GM19463 (cell line): ENCODE data around the gene KCNA3.

Experiments
- ATAC-seq: cut with Tn5 transposase; IDR thresholded peaks from one replicate; pipeline ENCODE4 v1.9.1; 2021; ENCODE audit warnings: mild to moderate bottlenecking, moderate library complexity; ENCODE audit not compliant: unreplicated experiment

KCNA3 gene

GRCh38 chr1:110674337-110675059, at the start of gene KCNA3:
Gene KCNA3 (minus strand): TSS chr1:110674940. CDS start chr1:110674809, 131 bp downstream.
- ATAC-seq: no peak

- ATAC-seq: no peak
Measured at GRCh38 chr1:110722807-110723206, 48.1 kb upstream of the KCNA3 start.

- no peak for ATAC-seq
Measured at GRCh38 chr1:110719908-110720307, 45.2 kb upstream of the KCNA3 start.

DNA sequence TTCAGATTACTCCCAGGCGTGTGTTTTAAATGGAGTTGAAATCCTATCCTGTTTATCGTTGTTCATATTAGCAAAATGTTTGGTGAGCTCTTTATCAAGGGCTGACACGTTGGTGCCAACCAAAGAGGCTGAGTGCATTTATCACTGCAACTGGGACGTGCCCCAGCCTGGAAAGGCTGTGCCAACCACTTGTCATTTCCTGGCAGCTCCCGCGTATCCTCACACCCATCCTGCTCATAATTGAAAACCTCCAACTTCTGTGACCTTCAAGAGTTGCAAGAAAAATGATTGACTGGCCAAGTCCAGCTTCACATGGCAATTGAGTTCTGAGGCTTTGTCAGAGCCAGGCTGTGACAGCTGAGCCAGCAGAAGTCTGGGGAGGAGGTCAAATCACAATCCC, 43.7 kb upstream of the KCNA3 start:
- ATAC-seq: no peak

DNA sequence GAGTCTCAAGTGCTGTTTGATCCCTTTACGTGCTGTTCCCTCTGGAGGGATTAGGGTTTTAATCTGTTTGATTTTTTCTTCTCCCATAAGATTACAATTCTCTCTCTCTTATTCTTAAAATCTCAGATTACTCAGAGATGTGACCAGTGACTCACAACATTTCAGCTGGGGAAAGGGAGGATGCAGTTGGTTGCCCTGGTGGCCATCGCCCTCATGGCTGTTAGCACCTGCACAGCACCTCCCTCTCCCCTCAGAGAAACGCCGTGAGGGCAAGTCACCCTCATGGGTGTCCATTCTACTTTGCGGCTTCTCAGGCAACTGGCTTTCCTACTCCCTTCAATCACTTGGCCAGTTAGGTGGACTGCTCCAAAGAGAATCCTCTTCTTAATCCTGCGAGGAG, 42.4 kb upstream of the KCNA3 start:
- no peak for ATAC-seq

GRCh38 chr1:110714374-110714995, 39.7 kb upstream of the KCNA3 start:
- ATAC-seq: no peak

GRCh38 chr1:110713221-110713620, 38.5 kb upstream of the KCNA3 start:
- ATAC-seq: no peak

DNA sequence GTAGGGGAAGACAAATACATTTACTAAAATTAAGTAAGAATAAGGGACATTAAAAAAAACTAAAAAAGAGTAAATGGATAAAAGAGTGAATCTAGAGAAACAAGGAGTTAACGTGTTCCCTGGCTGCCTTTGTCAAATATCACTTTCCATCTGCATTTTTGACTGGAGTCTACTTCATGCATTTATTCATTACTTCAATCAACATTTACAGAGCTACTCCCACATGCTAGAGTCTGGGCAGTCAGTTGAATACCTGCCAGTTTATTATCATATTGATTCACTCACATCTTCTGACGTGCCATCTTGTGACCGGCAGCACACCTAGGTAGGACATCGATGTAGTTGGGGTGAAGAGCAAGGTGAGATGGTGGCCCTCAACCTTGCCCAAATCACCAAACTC, 35.6 kb upstream of the KCNA3 start:
- ATAC-seq: no peak

DNA sequence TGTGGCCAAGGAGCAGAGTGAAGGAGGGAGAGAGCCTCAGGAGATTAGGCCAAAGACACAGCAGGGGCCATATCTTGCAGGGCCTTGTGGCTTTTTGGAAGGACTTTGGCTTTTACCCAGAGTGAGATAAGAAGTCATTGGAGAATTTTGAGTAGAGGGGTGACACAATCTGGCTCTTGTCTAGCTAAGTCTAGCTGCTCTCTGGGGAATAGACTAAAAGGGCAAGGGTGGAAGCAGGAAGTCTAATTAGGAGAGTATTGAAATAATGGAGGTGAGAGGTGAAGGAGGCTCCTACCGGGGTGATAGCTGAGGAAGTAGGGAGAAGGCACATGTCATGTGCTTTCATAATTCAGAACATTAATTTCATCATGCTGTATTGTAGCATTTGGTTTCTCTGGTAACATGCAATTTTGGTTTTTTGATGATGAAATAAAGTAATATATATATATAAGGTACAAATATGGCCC, 34.3 kb upstream of the KCNA3 start:
- no peak for ATAC-seq

DNA sequence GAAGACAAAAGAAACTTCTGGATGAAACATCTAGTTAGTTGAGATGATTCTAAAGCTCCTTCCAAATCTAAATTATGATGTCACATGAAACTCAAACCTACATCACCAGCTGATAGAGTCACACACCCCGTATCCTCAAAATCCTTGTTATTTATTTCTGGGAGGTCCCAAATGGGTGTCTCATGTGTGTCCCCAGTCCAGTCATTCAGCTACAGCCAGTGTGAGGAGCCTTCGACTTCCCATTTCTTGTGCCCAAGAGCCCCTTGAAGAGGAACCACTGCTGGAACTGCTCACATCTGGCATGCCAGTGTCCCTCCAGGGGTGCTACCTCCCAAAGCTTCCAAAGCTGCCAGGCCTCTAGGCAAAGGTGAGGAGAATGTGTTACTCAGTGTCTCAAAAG, 32.5 kb upstream of the KCNA3 start:
- ATAC-seq: no peak

DNA sequence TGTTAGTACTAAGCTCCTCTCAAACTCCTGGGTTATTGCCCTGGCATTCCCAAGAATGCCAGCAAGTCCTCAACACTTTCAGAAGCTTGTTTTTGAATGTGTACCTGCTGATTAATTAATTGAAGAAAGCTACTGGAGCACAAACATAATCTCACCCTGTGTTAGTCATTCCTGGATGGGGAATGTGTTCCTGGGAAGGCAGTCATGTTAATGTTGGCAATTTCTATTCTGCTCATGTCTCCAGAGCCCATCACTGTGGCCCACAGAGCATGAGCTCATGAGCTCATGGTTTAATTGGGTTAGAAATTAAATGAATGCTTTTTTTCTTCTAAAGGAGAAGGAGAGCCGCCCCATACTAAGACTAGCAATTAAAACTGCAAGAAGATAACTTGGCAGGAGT, 31.9 kb upstream of the KCNA3 start:
- no peak for ATAC-seq

GRCh38 chr1:110702260-110702659, 27.5 kb upstream of the KCNA3 start:
- no peak for ATAC-seq

DNA sequence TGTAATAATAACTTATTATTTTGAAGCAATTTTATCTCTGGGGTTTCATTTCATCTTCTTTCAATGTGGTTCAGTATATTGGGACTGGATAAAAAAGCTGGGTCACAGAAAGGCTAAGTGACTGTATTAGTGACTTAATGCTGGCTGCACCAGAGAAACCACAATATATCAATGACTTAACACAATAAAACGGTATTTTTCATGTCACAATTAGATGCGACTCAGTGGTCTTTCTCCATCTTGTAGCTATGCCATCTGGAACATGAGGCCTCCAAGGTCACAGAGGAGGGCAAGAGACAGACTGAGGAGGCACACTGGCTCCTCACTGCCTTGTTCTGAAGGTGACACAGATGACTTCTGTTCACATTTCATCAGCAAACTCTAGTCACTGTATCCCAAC, 26.0 kb upstream of the KCNA3 start:
- no peak for ATAC-seq

DNA sequence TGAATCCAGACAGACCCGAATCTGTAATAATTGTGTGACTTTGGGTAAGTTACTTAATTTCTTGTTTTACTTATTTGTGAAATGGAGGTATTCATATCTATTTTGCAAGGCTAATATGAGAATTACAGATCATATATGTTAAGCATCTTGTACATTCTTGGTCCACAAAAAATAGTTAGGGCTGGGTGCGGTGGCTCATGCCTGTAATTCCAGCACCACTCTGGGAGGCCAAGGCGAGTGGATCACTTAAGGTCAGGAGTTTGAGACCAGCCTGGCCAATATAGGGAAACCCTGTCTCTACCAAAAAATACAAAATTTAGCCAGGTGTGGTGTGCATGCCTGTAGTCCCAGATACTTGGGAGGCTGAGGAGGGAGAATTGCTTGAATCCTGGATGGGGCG, 22.9 kb upstream of the KCNA3 start:
- no peak for ATAC-seq

- ATAC-seq: no peak
Measured at GRCh38 chr1:110696818-110697217, 22.1 kb upstream of the KCNA3 start.

GRCh38 chr1:110690709-110691365, 16.1 kb upstream of the KCNA3 start:
- no peak for ATAC-seq

DNA sequence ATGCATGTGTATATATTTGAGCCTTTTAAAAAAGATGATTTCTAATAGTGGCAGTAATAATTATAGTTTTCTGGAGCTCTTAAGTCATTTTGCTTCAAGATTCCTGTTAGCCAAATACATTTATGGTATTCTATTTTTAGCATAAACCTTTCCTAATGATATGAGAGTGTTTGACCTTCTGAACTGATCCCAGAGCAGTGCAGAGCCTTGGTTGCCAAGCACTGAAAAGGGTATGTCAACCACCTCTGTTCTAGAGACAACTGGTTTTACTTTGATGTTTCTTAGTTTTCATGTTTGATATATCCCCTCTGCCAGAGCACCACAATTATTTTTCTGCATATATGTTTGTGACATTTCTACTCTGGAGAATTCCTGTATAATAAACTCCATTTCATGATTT, 15.1 kb upstream of the KCNA3 start:
- no peak for ATAC-seq

DNA sequence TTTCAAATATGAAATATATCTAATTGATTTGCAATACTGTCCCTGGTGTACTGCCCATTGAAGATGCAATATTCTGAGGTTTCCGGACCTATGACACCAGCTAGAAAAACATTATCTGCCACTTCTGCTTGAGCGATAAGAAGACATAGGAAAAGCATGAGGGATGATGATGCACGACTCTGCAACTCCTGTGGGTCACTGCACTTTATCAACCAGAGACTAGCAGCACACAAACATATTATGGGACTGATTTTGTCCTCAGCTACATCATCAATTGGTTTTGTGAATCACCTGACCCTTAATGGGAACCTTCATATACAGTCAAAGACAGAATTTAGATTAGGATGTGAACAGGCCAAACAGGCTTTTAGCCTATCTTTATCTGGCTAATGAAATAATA, 13.8 kb upstream of the KCNA3 start:
- ATAC-seq: no peak

DNA sequence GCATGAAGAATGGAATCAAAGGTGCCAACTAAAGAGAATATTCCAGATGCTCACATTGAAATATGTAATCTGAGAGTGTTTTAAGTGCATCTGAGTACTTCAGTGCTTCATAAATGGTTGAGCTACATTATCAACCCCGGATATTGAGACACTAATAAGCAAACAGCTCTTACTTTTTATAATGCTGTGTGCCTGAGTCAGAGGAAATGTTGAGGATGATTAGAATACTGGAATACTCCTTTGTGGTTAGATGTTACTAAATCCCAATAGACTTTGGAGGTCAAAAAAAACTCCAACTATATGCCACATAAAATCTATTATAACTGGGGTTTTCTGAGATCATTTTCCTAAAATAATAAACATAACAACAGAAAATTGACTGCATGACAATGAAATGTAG, 12.5 kb upstream of the KCNA3 start:
- no peak for ATAC-seq

DNA sequence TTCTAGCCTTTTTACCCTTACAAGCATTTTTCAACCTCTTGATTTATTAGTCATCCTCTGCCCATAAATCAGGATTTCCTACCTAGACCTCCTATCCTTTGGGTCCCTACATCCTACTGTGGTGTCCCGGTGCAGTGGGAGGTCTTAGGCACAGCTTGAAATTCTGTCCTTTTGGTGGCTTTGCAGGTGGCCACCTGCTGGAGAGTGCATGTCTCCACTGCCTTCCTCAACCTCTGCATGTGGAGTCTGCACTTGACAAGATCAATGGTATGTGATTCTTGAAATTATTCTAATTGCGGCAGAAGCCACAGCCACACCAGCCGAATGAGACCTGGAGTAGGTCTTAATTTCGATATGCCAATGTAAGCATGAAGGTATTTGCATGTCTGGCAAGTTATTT, 11.4 kb upstream of the KCNA3 start:
- ATAC-seq: no peak

GRCh38 chr1:110684491-110684890, 9.8 kb upstream of the KCNA3 start:
- no peak for ATAC-seq

- no peak for ATAC-seq
Measured at GRCh38 chr1:110682898-110683297, 8.2 kb upstream of the KCNA3 start.
